Measurements from ENCODE around the gene FNDC3A. TPM values are rescaled to one million over a fixed set of nuclear protein-coding genes. Genes with fewer than 3 reads are reported as not detected.

FNDC3A gene
- total RNA-seq, 4 donors from 2014 or later = 31.3 to 129 (median 69.9) TPM

- Histone ChIP-seq H3K4me3 (no peak overlapping the region), H3K27ac (no peak overlapping the region), H3K4me1 (no peaks in the 10 kb centered on the region), H3K36me3 (no peaks in the 10 kb centered on the region), H3K9me3 (no peaks in the 10 kb centered on the region), H3K27me3 (no peaks in the 10 kb centered on the region)
- DNase-seq = no peak
- intact Hi-C loops (cut with DNase I; ENCODE audit: low total_unique reads) = no loop called here
- TF ChIP-seq CTCF (IDR thresholded peaks at IDR 0.05) (no peak), POLR2A (IDR thresholded peaks at IDR 0.05) (no peak)
These were observed 265.6 kb downstream of the FNDC3A start for GRCh38 chr13:49241296-49241695.

GRCh38 chr13:49245101-49245500 is 269.4 kb downstream of the FNDC3A start:
- Histone ChIP-seq H3K36me3 (no peaks in the 10 kb centered on the region), H3K4me3 (no peak overlapping the region), H3K4me1 (peaks cover 0 to 9% of the 10 kb centered on the region in 2 donors), H3K9me3 (no peaks in the 10 kb centered on the region), H3K27ac (no peak overlapping the region), H3K27me3 (no peaks in the 10 kb centered on the region)
- intact Hi-C loops (cut with DNase I; ENCODE audit: low total_unique reads) = no loop called here
- no peak for TF ChIP-seq POLR2A (IDR thresholded peaks at IDR 0.05)
- TF ChIP-seq CTCF (IDR thresholded peaks at IDR 0.05) = no peak
- no peak for DNase-seq

- TF ChIP-seq CTCF (IDR thresholded peaks at IDR 0.05) = no peak
- no peak for TF ChIP-seq POLR2A (IDR thresholded peaks at IDR 0.05)
- H3K4me3 ChIP-seq = peak overlapping the region; percentile 72 to 98
- H3K36me3 ChIP-seq = no peaks in the 10 kb centered on the region
- H3K27ac ChIP-seq = peak overlapping the region; percentile 92 to 94
- no peaks in the 10 kb centered on the region for H3K27me3 ChIP-seq
- intact Hi-C loops (cut with DNase I; ENCODE audit: low total_unique reads) = no loop called here
- H3K4me1 ChIP-seq = peaks cover 0 to 9% of the 10 kb centered on the region in 2 donors
- H3K9me3 ChIP-seq = no peaks in the 10 kb centered on the region
- no peak for DNase-seq
These were observed 271.3 kb downstream of the FNDC3A start for GRCh38 chr13:49246850-49247642.

- intact Hi-C loops (cut with DNase I; ENCODE audit: low total_unique reads) = no loop called here
- peak; percentile 98 for DNase-seq
- Histone ChIP-seq H3K27ac (peak within 1 kb of the TSS; percentile 92 to 94), H3K4me1 (peaks cover 0 to 9% of the 10 kb centered on the region in 2 donors), H3K36me3 (no peaks in the 10 kb centered on the region), H3K4me3 (peak within 1 kb of the TSS; percentile 72 to 98), H3K9me3 (no peaks in the 10 kb centered on the region), H3K27me3 (no peaks in the 10 kb centered on the region)
- TF ChIP-seq POLR2A (IDR thresholded peaks at IDR 0.05) (peak; percentile 85 to 87), CTCF (IDR thresholded peaks at IDR 0.05) (peak in 3 of 4 experiments; percentile 14 to 31 (median 29))
These were observed 272.2 kb downstream of the FNDC3A start, which contains the start of gene CDADC1 for GRCh38 chr13:49247643-49248621. CDADC1 (plus strand) TSS chr13:49247925; CDS start chr13:49248038, 113 bp downstream.
